Middle frontal gyrus (tissue), 1 donor: ENCODE measurements around the gene SERPINE1.

Source experiments
- DNase-seq: peaks from one replicate; pipeline ENCODE4 v3.0.0-alpha.2; 2015; ENCODE audit warnings: low spot score; ENCODE audit errors: extremely low spot score

SERPINE1 gene

DNA sequence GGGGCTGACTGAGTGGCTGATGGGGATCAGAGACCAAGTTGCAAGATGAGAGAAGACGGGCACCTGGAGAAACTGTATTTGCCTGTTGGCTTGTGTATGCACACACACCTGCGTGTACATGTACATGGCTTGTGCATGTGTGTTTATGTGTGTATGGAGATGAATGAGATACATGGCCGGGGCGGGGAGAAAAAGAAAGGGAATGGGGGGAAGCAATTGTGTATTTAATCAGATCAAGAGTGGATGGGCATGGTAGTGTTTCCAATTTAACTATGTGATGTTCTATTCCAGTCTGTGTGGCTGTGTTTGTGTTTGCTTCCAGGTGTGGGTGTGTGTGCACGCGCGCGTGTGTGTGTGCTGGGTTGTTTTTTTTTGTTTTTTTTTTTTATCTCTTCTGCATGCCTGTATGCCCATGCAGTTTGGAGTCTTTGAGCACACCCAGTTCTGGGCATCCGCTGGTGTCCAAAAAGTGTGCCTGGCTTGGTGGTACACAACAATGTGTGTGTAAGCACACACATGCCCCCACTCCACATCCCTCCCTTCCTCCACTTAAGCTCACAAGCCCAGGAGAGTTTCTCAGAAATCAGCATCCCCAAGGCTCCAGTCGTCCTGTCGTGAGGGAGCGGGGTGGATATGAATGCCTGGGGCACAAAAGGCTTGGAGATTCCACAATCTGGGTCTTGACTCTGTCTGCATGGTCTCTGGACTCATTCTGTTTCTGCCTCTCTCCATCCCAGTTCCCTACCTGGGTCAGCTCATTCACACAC lies 40.9 kb downstream of the SERPINE1 start:
- no peak for DNase-seq

DNA sequence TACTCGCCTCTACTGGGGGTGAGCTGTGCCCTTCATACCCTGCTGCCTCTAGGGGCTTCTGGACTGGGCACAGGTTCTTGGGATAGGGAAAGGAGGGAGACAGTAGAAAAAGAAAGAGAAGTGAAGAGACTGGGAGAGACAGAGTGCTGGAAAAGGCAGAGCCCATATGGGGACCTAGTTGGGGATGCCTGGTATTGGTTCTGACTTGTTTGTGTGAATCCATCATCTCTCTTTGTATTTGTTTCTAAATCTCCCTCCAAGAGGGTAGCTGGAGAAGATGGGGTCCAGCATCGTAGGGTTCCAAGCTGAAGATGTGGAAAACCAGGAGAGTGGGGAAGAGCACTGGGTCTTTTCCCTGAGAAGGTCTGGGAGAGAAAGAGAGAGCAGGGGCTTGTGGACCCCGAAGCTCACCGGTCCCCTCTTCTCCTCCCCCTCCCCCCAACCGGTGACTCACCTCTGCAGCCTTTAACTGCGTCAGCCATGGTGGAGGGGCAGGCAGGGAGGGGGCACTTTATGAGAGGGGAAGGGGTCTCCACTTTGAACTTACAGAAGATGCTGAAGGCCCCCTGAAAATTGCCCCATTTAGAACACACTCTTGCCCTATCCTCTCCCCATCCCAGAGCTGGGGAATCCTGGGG lies 41.6 kb downstream of the SERPINE1 start:
- DNase-seq, result no peak

DNA sequence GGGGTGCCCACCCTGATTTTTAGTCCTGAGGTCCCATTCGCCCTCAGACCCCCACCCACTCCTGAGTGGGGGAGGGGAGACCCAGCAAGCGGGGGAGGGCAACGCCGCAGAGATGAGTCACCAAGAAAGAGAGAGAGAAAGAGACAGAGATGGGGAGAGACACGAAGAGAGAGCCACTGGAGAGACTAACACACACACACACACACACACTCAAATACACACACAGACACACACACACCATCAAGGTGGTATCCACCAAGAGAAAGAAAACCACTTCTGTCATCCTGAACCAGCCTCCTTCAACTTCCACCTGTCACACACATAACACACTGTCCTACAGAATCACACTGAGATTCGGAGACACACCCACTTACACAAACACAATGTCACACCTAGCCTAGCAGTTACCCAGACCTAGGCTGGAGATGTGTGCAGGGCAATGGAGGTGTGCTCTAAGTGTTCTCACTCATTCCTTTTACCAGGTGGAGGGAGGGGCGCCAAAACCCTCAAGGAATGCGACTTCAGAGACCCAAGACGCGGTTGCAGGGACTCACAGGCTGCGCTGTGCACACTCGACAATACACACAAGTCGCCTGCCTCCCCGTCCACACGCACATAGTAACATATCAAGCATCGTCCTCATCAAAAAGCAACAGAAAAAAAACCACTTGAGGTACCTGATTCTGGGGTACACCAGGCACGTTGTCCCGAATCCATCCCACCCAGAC lies 42.4 kb downstream of the SERPINE1 start:
- DNase-seq, result no peak

DNA sequence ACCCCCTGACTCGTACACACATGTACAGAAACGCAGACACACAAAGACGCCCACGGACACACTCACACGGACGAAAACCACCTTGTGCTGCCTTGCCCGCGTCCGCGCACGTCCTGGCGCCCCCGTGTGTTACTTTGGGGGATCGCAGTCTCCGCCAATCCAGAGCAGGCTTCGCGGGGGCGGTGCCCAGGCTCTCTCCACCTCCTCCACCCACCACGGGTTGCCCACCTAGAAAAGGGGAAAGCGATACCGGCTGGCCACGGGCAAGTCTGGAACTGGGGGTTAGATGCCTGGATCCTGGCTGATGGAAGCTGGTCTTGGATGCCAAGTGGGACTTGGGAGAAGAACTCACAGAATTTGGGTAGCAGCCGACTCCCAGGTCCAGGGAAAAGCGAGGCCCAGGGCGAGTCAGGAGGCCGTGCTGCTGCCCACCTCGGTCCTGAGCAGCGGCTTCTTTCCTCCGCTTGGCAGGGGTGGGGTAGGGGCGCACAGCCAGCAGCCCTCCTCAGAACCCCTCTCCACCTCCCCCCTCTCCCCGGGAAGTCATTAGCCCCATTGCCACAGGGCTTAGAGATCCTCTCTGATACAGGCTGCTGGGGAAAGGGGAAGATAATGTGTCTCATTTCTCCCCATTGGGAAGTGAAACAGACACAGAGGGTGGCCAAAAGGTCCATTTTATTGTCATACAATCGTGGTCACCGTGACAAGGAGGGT lies 43.1 kb downstream of the SERPINE1 start:
- no peak for DNase-seq

DNA sequence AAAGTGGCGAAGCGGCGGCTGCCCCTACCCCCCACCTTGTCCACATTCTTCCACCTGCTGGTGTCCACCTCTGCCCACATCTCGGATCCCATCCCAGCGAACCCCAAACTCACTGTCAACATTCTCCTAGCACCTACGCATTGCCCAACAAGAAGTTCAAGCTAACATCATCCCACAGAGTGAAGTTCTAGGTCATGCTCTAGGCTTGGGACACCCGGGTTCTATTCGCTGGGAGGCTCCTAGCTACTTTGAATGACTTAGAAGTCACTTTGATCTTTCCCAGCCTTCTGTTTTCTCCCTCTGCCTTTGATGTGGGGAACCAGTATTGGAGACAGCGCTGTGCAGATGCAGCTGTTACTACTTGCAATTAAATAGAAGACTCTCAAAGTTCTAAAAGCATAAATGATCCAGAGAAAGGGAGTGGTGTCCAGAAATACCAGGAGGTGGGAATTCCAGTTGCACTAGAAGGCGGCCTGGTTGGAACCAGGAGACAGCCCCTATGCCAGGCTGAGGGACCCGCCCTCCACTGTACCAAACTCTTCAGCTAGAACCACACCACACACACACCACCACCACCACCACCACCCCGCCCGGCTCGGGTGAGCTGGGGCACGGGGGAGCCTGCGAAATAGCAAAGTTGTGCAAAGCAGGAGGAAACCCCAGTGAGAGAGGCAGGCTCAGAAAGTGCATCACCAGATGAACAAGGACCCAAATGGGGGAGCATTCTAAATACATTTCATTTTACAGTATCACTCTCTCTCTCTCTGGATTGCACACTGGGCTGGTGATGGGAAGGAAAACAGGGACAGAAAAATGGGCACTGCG lies 43.9 kb downstream of the SERPINE1 start:
- DNase-seq, result no peak

DNA sequence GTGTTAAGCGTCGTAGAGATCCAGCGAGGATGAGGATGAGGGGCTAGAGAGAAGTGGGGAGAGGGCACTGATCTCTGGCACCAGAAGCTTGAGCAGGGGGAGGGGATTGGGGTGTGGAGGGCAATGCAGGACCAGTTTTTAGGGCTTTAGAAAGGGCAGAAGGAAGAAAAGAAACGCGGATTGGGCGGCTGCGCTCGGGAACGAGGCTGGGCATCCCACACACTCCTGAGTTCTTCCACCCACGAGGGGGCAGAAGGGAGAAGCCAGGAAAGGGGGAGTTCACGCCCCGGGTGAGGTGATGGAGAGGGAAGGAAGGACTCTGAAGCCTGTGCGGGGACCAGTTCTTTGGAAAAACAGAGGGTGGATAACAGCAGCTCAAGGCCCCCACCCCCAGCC lies 44.5 kb downstream of the SERPINE1 start:
- no peak for DNase-seq

DNA sequence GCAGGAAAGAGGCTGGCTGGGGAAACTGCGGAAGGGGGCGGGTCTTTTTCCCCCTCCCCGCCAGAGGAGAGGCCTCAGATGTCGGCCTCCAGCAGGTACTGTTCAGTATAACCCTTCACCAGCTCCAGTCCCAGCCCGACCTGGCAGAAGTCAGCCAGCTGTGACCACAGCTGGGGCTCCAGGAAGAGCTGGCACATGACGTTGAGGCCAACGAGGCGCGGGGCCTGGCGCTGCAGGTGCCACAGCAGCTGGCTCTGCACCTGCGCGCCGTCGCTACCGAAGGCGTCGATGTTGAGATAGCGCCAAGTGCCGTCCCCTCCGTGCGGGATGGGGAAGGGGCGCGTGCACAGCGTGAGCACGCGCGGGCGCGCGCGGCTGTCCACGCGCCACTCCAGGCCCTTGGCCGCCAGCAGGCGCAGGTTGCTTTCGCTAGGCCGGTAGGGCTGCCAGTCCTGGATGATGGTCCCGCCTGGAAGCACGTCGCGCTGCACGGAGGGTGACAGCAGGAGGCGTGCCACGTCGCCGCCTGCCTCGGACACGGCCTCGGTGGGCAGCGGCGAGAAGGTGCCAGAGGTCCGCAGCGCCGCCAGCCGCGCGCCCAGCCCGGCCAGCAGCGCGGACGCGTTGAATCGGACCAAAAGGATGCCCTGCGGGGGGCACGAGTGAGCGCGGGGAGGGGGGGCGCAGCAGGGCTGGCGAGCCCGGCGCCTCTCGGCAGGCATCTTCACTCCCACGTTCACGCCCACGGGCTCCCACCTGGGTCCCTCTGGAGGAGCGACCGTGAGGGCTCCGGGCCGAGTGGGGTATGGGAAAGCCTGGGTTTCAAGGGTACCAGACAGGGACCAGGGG lies 45.3 kb downstream of the SERPINE1 start:
- DNase-seq, result no peak

DNA sequence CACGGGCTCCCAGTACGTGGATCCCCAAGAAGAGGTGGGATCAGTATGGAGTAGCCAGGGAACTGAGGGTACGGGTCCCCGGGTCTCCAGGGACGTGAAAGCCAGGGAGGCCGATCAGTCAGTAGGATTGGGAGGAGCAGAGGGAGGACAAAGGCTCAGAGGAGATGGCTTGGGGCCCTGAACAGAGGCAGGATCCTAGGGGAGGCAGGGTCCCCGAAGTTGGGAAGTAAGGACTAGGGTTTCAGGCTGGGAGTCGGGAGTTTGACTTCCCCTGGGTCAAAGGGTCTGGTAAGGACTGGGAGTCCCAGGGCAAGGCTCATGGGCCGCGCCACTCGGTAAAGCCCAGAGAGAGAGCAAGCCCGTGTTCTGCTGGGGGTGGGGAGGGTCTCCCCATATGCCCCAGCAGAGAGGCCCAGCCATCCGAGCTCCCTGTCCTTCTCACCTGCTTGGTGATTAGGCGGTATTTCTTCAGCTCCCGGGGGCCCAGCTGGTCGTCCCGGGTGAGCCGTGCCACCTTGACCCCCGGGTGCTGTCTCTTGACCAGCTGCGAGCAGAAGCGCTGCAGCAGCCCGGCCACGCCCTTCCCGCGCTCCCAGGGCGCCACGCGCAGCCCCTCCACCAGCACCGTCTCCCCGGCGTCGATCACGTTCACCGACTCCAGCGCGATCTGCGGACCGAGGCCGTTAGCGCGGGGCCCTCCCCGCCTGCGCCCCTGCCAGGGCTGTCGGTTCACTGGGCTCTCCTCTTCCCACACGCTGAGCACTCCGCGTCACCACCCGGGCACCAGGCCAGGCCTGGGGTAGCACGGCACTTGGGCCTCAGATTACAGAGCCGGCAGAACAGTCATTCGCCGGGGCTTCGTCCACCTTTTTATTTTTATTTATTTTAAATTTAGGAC lies 46.2 kb downstream of the SERPINE1 start:
- DNase-seq, result no peak

DNA sequence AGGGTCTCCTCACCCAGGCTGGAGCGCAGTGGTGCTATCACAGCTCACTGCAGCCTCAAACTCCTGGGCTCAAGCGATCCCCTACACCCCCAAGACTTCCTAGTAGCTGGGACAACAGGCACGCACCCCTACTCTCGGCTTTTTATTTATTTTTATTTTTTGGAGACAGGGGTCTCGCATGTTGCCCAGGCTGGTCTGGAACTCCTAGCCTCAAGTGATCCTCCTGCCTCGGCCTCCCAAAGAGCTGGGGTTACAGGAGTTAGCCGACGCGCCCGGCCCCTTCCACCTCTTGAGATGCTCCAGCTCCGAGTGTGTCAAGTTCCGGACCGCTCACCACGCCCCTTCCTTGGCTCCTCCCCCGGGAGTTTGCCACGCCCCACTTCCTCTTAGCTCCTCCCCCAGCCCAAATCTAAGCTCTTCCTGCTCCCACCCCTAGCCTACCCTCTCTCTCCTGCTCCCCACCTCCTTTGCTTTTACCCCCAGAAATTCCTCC lies 46.9 kb downstream of the SERPINE1 start:
- DNase-seq, result no peak

DNA sequence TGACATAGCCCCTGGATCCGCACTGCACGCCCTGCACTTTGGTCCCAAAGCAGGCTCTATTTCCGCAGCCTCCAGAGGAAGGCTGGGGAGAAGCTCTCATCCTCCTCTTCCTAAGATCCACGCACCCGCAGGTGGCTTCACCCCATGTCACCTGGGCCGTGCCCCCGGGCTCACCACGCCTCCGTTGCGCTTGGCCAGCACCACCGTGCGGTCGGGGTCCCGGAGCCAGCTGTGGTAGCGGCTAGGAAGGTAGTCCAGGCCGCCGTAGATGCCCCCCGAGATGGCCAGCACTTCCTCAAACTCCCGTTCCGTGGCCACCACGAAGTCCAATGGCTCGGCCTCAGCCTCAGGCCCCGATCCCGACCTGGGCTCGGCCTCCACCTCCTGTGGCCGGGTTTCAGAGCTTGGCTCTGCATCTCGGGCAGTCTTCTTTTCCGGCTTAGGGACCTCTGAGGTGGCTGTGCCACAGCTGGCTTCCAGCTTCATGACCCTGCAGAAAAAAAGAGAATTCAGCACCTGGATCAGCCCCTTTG lies 47.5 kb downstream of the SERPINE1 start:
- no peak for DNase-seq

DNA sequence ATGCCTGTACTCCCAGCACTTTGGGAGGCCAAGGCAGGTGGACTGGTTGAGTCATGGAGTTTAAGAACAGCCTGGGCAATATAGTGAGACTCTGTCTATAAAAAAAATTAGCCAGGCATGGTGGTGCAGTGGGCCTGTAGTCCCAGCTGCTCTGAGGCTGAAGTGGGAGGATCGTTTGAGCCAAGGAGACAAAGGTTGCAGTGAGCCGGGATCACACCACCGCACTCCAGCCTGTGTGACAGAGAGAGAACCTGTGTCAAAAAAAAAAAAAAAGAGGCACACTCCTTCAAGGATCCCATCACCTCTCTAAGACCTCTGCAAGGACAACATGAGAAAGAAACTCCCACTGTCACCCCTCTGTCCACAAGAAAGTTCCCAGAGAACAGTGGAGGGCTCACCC lies 48.8 kb downstream of the SERPINE1 start:
- DNase-seq, result no peak

DNA sequence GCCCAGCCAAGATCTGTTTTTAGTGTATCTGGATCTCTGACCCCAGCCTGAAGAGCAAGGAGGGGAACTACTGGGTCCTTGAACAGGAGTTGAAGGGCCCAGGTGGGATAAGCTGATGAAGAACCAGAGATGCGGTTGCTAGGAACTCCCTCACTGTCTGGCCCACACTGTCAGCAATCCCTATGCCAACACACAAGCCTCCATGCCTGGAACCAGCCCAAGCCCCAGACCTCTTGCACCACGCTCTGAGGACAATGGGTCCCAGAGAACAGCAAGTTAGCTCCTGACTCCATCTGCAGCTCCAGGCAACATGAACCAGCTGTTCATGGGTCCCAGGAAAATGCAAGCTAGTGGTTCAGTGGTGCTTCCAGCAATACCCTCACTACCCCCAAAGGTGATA lies 50.7 kb downstream of the SERPINE1 start:
- DNase-seq, result no peak

DNA sequence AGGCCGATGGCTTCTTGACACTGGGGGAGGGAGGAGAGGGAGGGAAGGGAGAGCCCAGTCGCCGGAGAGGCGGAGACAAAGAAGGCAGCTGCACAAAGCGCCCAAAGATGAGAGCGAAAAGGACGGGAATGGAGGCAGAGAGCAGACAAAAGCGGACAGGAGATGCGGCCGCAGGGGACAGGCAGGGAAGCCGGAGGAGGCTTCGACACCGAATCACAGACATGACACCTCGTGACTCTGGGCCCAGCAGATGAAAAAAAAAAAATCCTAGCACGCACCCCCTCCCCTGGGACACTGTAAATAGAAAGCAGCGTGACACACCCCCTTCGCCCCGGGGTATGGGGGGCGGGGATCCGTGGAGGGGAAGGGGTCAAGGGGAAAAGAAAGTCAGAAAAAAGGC lies 52.2 kb downstream of the SERPINE1 start:
- no peak for DNase-seq

DNA sequence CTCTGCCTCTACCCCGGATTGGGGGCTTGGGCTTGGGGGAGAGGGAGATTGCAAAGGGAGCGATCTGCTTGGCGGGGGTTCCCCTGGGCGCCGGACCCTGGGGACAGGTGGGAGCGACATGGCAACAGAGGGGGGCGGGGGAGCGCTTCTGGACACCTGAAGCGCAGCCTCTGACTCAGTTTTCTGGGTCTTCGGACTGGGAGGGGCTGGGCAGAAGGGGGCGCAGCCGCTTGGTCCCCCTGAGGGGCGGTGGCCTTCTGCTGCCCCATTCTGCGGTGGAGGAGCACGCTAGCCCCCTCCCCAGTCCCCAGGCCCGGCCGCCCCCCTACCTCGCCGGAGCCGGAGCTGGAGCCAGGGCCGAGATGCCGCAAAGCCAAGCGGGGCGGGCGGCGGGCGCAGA lies 52.8 kb downstream of the SERPINE1 start:
- DNase-seq, result no peak

DNA sequence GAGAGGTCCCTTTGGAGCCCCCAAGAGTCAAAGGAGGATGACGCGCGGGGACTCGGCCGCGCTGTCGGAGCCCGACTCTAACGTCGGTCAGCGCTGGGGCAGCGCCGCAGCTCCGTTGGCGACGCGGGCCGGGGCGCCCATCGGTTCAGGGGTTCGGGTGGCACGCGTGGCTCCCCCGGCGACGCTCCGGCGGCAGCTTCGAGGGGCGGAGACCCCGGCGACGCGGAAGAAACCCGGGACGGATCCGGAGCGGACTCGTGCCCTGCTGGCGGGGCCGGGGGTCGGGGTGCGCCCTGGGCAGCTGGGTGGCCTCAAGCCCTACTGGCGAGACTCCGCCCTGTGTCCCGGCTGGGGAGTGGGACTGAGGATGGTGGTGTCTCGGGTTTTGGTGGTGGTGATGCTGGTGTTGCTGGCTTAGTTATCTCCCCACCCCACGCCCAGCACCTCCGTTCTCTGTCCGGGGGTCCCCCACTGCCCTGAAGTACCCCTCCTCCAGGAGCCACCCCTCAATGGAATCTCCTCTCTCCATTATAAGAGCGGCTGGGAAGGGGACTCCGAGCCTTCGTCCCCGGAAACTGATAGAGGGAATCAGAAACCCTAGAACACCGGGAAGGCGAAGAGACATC lies 53.3 kb downstream of the SERPINE1 start, which contains the start of gene NAT16:
NAT16 (minus strand) TSS at position 164 of the 626 bp plus-strand sequence. CDS start 5,486 bp downstream, outside the sequence.
- DNase-seq, result no peak

DNA sequence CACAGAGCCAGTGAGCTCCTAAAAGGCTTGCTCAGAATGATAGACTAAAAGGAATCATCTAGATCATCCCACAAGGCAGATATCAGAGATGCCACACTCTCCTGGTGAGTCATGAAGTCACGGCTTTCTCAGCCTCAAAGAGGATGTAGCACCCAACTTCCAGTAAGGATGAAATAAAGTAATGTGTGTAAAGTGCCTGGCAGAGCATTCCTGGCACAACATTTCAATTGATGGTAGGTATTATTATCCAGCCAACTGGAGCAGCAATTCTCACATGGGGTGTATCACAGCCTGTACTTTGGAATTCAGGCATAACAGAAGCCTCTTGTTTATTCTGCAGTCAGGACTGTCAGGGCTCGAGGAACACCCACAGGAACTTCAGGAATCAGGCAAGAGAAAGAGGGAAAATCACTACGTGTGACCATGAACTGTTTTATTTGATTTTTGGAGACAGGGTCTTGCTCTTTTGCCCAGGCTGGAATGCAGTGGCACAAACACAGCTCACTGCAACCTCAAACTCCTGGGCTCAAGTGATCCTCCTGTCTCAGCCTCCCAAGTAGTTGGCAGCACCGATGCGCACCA lies 58.4 kb downstream of the SERPINE1 start:
- DNase-seq, result no peak

DNA sequence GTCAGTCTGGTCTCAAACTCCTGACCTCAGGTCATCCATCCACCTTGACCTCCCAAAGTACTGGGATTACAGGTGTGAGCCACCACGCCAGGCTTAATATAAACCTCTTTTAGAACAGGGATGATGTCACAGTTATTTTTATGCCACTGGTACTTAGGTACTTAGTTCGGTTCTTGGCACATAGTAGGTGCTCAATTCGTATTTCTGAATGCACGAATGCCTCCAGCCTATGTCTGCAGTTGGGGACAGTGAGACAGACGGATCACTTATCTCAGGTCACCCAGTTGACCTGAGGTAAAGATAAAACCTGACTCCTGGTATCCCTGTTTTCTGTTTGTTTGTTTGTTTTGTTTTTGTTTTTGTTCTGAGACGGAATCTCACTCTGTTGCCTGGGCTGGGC lies 59.3 kb downstream of the SERPINE1 start:
- no peak for DNase-seq
